ENCODE measurements around the gene UQCR10.

Gene UQCR10

DNA sequence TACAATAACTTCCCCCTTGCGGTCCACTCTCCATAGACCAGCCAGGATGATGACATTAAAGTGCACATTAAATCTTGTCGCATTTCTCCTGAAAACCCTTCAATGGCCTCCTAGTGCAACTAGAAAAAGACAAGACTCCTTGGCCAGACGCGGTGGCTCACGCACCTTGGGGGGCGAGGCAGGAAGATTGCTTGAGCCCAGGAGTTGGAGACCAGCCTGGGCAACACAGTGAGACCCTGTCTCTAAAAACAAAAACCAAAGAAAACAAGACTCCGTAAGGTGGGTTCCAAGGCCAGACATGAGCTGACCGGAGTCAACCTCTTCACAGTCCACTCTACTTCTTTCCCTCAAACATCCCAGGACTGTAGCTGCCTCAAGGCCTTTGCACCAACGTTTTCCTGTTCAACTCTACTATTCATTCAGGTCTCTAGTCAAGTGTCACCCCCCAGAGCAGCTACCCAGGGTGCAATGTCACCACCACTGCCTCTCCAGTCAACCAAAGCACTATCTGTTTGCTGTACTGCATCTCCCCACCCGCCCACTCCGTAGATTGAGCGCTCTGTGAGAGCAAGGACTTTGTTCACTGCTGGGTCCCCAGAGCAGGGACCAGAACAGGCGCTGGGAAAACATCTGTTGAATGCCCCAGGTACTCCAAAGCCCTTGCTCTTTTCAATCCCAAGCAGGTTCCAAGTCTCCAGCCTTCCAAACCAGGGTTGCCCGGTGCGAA, 1.1 kb upstream of the UQCR10 start:
- peak; percentile 53 for DNase-seq

DNA sequence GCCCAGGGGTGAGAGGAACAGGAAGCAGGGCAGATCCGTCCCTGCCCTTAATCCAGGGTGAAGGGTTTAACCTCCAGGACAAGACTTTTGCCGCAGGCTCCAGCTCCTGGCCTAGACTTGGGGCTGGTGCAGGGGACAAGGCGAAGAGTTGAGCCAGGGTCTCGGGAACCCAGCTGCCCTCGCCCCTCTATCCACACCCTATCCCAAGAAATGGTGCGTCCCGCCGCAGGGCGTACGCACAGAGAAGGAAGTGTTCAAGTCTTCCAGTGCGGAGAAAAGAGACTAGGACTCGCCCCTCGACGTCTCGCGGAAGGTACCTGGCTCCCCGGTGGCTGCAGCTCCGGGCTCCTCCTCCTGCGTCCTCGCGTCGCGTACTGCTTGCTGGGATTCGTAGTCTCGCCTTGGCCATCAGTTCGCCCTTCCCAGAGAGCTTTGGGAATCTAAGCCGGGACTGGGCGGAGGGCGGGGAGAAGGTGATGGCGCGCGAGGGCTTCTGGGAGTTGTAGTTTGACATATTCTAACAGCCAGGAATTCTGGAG, 468 bp upstream of the UQCR10 start, which contains the start of gene ZMAT5:
Gene ZMAT5, minus strand, starts transcription at position 376 of the 539 bp plus-strand sequence. CDS start 18,463 bp downstream, outside the sequence.
- DNase-seq: peak; percentile 95

DNA sequence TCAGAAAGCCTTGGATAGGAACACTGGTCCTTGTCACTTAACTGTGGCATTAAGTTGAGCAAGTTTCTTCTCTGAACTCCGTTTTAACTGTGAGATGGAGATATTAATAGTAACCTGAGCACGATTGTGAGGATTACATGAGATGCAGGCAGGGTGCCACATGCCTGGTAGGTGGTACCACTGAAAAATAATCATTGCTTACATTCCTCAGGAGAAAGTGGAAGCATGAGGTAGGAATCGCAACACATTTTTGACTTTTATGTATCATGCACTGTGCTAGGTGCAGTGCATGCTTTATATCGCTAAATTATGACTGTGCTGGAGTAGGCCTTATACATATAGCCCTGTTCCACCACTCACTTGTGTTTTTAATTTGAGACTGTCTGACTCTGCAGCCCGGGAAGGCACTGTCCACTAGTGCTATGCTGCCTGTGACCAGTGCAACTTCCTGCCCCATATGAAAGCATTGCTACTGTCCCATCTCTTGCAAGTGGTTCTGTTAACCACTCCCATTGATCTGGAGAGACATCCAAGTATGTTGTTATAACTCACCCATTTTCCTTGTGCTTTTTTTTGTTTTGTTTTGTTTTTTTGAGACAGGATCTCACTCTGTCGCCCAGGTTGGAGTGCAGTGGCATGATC, 1.0 kb downstream of the UQCR10 start:
- DNase-seq: no peak

DNA sequence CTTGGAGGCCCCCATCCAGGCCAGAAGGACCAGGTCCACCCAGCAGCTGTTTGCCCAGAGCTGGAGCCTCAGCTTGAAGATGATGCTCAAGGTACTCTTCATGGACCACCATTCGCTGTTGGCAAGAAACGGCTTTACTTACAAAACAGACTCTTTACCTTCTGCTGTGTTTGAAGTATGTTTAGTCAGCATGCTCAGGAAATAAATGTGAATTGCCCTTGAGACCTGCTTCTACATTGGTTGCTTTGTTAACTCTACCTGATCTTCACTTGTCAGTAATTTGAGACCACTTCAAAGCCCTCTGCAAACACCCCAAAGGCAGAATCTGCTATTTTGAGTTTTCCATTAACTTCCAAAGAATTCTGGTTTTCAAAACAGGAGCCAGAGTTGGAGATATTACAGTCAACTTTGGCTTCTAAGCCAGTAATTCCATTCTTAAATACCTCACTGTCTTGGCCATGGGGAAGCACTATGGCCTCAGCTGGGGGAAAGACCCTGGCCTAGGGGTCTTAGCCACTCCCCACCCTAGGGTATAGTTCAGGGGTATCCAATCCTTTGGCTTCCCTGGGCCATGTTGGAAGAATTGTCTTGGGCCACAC, 2.7 kb downstream of the UQCR10 start:
- DNase-seq: no peak

DNA sequence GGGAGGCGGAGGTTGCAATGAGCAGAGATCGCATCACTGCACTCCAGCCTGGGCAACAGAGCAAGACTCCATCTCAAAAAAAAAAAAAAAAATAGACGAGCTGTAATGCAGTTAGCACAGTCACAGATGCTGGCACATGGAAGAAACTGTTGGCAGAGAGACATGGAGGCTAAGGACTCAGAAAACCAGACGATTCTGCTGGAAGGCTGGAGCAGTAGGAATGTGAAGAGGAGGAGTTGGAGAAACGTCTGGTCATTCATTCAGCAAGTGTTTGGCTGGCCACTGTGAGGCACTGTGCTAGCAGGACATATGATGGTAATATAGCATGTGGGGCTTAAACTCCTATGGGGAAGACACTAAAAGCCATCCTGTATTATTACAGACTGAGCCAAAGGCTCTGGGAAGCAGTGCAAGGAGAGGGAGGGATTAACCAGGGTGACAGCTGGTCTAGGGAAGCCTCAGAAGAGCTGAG, 5.0 kb downstream of the UQCR10 start:
- DNase-seq: no peak

DNA sequence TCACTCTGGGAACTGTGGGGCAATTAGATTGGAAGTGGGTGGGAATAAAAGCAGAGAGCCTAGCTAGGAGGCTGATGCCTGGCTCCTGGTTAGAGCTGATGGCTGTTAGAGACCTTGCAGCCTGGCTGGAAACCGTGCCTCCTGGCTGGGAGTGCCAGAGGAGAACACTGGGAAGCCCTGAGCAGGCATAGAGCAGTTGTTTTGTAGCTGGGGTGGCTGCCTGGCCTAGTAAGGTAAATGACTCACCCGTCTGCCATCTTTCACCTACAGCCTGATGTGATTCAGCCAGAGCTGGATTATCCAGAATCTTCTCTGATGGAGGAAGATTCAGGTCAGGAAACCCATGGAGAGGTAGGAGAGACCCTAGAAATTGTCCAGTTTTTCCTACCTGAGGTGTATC, 6.1 kb downstream of the UQCR10 start:
- no peak for DNase-seq

DNA sequence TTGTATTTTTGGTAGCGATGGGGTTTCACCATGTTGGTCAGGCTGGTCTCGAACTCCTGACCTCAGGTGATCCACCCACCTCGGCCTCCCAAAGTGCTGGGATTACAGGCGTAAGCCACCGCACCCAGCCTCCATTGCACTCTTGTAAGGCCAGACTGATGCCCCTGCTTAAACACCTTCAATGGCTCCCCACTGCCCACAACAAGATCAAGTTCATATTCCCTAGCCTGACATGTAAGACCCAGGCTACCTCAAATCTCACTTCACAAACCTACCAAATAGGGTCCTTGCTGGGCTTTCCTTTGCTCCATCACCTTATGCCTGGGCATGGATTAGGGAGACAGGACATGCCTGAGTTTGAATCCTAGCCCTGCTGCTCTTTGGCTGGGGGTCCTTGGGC, 13.1 kb downstream of the UQCR10 start:
- no peak for DNase-seq

DNA sequence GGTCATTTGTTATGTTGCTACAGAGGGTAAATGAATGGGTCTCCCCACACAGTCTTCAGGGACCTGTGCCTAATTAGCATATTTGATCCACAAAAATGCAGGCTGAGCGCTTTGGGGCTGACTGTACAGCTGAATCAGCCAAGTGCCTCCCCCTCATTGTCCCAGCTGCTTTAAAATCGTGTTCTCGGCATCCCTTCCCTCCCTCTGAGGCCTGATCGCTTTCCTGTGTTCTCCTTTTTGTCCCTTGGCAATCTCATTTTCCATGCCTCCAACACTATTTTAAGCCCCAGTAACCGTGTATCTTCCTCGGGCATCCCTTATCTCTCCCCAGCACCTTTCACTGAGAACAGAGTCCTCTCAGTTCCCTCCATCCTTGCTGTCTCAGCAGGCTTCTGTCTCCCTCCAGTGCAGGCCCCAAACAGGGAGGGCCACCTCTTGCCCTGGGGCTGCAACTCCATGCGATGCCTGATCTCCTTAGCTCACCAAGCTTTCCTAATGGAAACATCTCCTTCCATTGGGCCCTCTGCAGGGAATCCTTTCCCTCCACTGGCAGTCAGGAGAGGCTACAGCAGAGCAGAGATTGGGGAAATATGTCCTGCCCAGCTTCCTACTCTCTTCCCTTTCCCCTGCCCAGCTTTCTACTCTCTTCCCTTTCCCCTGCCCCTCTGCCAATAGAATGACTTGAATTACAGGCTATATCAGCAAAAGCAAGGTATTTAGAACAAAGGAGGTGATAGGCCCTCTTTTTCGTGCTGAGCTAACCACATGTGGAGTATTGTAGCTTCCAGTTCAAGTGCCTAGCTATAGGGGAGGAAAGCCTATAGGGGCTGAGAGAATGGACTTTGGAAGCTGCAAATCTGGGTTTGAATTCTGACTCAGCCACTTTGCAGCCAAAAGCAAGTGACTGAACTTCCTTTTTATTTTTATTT, 13.8 kb downstream of the UQCR10 start:
- DNase-seq: no peak

DNA sequence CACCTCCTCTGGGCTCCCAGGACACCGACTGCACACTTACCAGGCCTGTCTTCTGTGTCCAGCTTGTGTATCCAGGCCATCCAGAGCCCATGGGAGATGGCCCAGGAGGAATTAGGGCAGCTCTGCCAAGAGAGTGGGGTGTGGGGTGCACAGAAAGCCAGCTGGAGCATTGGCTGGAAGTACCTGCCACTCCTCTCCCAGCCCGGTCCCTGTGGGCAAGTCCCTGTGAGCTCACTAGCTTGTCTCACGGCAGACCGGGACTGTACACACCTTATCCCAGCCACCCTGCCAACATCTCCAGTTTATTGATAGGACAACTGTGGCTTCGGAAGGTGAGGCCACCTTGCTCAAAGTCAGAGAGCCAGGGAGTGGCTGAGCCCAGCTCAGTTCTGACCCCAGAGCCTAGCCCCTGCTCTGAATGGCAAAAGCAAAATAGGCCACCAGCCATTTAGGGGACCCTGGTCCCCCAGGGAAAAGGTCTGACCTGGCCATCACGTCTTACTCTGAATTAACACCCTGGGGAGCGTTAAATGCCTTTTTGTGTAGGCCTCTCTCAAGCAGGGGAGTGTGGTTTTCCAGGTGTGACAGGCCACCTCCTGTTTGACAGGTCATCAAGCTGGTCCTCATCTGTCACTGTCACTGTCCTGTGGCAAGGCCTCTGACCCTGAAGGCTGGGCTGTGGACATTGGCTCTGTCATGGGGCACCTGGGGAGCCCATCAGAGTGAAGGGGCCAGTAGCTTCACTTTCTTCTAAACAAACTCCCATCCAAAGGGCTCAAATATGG, 15.1 kb downstream of the UQCR10 start:
- DNase-seq: no peak

DNA sequence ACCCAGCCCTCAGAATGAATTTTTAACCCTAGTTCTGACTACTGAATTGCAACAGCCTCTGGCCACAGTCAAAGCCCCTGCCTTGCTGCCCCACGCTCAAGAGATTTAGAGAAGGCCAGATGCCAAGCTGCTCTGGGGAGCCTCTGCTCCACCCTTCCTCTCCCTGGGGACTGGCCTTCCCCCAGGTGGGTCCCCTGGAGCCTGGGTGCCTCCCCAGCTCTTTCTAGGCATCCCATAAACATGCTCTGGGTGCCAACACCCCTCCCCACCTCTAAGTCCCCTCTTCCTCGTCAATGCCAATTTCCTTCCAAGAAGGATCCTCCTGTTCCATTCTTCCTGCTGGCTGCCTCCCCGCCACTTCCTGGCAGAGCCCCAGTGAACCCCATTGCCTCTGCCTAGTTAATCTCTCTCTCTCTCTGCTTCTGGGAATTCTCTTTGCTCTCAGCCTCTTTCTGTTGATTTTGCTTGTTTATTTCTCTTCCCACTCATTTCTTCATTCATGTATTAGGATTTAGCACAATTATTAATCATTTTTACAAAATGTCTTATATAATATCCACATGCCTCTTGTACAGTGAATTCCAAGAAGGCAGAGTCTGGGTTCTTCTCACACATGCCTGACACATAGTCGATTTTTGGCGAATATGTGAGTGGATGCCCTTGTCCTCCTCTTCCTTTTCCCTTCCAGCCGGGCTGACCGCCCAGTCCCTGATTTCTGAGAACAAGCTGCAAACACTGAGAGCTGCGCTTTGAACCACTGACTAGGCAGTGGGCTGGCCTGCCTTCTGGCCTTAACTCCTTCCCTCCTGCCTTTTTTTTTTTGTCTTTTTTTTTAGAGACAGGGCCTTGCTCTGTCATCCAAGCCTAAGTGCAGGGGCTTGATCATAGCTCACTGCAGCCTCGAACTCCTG, 17.5 kb downstream of the UQCR10 start:
- no peak for DNase-seq

DNA sequence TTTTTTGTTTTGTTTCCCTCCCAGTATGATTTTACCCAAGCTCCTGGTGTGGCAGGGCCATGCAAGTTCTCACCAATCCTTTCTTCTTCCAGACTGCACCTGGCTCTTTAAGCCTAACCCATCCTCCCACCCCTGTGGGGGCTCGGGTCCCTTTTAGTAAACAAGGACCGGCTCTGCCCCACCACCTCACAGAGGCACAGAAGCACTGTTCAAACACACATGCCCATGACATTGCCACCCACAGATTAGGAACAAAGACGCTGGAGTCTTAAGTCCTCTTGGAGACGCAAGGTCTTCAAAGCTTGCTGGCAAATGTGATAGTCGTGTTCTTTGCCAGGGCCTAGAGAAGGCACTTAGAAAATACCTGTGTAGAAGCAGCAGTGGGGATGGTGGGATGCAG, 18.9 kb downstream of the UQCR10 start:
- no peak for DNase-seq

DNA sequence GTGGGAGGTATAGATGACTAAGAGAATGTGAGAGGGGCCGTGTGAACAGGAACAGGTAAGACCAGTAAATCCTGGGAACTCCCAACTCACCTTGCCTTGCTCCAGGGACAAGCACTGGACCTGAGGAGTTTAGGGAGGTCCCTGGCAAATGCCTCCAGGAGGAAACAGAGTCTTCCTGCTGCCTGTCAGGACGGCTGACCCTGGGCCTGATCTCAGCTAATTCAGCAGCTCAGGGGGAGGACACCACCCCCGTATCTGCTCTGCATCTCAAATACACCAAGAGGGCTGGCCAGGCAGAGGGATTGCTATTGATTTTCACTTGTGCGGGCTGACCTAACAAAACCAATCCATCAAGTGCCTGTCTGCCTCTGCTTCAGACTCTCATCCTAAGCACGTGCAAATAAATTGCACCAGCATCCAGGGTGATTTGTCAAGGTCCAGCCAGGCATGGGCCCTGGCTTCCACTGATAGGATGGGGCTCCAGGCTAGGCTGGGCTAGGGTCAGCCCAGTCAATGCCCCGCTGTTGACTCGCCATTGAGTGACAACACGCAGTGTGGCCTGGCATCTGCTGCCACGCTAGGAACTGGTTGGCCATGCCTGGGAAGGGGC, 20.3 kb downstream of the UQCR10 start:
- no peak for DNase-seq

DNA sequence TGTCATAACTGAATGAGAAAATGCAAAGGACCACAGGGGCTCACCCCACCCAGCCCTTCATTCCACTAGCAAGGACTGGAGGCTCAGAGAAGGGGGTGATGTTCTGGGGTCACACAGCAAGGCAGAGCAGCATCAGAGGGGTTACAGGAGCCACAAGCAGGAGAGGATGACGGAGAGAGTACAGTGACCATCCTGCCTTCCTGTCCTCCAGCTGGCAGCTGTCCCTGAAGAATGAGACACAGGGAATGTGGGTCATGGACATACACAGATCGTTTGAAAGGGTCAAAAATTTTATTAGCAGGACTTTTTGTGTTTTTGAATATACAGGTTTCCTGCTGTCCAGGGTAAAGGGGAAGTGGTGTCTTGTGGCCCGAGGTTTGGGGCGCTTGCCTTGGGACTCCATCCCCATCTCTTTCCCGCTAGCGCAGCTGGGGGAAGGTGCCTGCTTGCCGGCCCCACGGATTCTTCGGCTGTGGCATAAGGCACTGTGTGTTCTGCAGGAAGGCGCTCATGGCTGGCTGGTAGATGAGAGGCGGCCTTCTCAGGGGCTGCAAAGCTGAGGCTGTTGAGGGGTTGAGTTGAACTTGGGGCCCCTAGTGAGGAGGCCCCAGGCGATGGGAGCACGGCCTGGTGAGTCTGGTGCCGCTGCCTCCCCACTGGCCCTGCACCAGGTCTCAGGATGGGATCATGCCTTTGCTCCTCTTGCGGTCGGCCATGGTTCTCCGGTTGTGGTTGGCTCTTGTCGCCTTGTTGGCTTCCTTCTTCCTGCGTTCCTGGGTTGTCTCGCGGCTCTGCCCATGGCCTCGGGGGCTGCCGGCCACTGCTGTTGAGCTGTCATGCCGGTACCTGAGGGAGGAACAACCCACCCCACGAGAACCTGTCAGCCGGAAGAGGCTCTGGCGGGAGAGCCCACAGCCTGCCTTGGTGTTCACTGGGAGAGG, 21.4 kb downstream of the UQCR10 start:
- DNase-seq: no peak

DNA sequence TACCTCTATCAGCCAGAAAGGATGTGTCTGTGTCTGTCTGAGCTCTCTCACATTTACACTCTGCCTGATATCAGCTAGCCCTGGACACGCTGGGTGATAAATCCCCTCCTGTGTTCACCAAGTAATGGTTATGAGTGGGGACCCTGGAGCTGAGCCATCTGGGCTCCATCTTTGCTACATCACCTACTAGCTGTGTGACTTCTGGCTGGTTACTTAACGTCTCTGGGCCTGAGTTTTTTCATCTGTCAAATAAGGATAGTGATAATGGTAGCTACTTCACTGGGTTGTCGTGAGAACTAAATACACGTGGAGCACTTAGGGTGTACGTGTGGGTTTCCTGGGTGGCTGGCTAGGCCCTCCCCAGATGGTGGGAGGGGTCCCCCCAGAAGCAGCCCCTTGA, 22.9 kb downstream of the UQCR10 start:
- DNase-seq: no peak

DNA sequence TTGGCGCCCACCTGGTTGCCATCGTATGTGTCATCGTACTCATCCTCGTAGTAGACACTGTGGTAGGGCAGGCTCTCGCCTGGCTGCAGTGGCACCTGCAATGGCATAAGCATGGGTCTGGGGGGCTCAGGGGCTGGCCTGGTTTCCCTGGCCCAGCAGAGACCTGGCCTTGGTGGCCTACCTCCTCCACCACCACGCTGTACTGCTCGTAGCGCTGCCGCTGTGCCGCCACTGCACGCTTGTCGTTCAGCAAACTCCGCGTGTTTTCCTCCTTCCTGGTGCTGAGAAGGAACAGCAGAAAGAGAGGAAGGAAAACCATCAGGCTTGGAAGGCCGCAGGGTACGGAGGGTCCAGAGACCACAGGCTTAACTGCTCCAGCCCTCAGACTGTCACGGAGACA, 26.2 kb downstream of the UQCR10 start:
- no peak for DNase-seq

DNA sequence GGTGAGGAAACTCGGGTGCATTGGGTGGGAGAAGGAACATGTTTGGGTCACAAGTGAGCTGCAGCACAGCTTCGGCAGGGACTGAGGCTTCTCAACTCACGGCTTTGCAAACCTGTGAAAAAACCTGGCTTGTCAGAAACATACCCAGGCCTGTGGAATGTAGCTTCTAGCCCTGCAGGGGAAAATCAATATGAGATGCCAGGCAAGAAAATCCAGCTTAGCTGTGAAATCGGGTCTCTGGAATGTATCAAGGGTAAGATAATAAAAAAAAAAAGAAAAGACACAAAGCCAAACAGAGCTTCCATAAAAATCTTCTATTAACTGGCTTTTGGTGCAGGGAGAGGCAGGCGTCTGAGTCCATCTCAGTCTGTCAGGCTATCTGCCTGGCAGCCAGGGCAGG, 28.5 kb downstream of the UQCR10 start:
- no peak for DNase-seq

DNA sequence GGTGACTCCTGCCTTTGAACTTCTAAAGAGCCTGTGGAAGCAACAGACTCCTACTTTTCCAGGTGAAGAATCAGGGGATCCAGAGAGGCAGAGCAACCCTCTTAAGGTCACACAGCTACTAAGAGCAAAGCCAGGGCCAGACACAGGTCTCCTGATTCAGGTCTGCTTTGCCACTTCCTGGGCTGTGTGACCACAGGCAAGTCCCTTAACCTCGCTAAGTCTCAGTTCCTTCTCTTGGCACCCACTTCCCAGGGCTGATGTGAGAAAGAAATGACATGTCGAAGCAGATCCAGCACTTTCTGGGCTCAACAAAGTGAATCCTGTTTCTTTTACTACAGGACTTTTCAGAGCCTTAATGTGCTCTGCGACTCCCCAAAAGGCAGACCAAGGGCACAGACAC, 30.2 kb downstream of the UQCR10 start:
- no peak for DNase-seq

DNA sequence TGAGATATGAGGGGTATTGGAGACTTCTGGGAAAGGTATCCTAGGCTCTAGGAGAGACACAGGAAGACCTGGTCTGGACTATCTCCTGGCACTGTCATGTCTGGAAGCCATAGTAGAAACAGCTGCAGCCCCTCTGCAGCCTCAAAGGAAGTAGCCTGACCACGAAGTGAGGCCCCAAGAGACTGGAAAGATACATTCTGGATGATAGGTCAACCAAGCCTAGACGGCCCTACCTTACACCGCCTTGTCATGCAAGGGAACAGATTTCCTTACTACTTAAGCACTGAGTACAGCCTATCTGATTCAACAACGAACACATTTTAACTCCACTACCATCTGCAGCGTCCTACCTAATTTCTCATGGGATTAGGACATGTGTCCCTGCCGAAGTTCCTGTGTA, 31.1 kb downstream of the UQCR10 start:
- DNase-seq: no peak

DNA sequence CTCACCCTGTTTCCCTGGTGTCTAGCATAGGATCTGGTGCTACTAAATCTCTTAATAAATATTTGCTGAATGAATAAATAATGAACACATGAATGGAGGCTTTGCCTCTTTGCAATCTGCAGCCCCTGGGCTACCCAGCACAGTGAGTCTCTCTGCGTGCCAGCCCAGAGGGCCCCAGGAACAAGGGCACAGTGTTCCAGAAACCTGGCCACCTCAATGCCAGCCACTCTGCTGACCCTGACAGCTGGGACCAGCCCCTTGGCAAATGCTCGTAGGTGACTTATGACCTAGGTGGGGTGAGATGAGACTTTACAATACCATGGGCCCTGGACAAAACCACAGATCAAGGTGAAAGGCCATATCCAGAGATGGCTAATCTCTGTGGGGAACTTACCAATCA, 31.6 kb downstream of the UQCR10 start:
- no peak for DNase-seq
